ENCODE data around the gene WDR5B.

DNA sequence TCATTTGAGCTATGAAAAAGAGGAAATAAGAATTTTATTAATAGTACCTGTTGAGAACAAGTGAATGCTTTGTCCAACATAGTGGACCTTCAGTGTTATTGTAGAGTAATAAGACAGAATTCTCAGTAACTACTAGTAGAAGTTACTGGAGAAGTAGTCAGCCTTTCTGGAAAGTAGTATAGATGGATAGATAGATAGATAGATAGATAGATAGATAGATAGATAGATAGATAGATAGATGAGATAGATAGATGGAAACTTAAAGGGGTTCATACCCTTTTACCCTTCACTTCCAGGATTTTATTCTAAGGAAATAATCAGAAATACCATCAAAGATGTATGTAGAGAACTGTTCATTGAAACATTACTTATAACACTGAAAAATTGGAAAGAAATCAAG is 26.7 kb downstream of the WDR5B start:
- no peak for TF ChIP-seq TAF1 (IDR thresholded peaks at IDR 0.05; ENCODE audit: low read depth, low read length)
- no peak for TF ChIP-seq POLR2AphosphoS5 (IDR thresholded peaks at IDR 0.05; ENCODE audit: low read depth, low read length)
- no peak for TF ChIP-seq POLR2A (IDR thresholded peaks at IDR 0.05; ENCODE audit: low read depth, low read length)
